GM19099 (cell line): ENCODE data around the gene DIRAS1.

Experiments
- POLR2A ChIP-seq: IDR thresholded peaks from 3 replicates; pipeline ENCODE4 v1.6.1; 2011; ENCODE audit warnings: low read depth; ENCODE audit not compliant: insufficient read length; ENCODE audit errors: extremely low read depth

The DIRAS1 gene

DNA sequence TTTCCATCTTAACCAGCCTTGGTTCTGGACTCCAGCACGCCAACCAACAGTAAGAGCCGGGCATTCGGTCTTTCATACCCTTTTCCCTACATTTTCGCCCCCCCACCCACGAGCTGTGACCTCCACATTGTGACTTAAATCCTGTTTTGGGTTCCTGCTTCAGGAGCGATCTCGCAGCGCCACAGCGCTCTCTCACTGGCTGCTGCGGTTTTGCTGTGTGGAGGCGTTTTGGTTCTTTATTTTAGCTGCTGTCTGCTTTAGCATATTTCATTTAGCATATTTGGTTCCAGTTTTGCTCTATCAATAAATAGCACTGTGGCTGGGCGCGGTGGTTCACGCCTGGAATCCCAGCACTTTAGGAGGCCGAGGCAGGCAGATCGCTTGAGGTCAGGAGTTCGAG is 38.2 kb upstream of the DIRAS1 start:
- TF ChIP-seq POLR2A: no peak

- TF ChIP-seq POLR2A: no peak
These were observed 37.6 kb upstream of the DIRAS1 start for GRCh38 chr19:2758601-2759313.

GRCh38 chr19:2756921-2757881 is 36.0 kb upstream of the DIRAS1 start:
- TF ChIP-seq POLR2A: no peak

GRCh38 chr19:2756477-2756876 is 35.3 kb upstream of the DIRAS1 start:
- TF ChIP-seq POLR2A: no peak

DNA sequence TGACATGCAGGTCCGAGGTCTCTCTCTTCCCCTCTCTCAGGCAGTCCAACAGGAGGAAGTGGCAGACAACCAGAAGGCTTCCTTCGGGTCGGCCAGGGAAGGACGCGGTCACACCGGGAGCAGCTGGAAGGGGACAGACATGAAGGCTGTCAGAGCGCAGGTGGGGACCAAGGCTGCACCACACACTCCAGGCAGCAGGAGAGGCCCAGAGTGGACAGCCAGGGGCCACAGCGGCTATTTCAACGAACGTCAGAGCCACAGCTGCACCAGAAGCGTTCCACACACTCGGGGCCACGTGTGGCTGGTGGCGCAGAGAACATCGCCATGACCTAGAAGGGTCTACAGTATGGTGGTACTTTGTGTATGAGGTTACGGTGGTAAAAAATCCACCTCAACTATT is 34.6 kb upstream of the DIRAS1 start:
- no peak for TF ChIP-seq POLR2A

- no peak for TF ChIP-seq POLR2A
These were observed 34.2 kb upstream of the DIRAS1 start for GRCh38 chr19:2755448-2755705.

GRCh38 chr19:2754659-2755447 is 33.7 kb upstream of the DIRAS1 start:
- no peak for TF ChIP-seq POLR2A

DNA sequence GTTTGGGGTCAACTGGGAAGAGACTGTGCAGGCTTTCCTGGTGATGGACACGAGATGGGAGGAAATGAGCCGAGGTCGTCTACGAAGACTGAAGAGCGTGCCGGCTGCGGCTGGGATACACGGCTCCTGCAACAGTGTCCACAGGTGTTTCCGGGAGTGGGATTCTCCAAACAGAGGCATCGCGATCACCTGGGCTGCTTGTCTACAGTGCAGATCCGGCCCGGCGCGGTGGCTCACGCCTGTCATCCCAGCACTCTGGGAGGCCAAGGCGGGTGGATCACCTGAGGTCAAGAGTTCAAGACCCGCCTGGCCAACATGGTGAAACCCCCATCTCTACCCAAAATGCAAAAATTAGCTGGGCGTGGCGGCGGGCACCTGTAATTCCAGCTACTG is 30.3 kb upstream of the DIRAS1 start:
- TF ChIP-seq POLR2A: no peak

DNA sequence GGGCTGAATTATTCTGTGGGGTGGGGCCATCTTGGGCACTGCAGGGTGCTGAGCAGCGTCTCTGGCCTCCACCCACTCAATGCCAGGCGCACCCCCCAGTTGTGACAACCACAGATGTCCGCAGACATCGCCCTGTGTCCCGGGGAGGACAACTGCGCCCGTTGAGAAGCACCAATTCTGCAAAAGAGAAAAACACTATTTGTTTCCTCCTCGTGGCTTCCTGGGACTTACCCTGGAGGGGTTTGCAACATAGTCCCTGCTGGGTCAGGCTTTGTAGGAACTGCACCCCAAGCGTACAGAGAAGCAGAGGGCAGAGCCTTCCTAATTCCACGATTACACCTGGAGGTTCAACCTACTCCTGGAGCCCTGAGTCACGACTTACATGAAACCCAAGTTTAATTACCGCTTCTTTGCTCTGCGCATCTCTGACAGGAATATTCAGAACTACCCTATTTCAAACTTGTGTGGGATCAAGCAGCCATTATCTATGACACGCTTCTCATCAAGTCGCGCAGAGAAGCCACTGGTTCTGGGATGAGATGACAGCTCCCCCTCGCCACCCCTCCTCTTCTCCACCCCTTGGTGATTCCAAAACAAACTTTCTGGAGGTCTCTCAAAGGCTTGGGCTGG is 29.8 kb upstream of the DIRAS1 start:
- no peak for TF ChIP-seq POLR2A

DNA sequence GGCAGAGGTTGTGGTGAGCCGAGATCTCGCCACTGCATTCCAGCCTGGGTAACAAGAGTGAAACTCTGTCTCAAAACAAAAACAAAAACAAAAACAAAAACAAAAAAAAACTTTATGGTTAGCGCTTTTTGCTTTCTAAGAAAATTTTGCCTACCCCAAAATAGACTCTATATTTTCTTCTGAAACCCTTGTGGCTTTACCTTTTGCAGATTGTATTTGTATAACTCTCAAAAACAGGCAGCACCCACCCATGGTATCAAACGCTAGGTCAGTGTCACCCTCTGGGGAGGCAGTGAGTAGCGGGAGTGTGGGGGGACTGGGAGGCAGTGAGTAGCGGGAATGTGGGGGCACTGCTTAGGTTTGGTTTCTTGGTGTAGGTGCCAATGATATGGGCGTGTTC is 26.2 kb upstream of the DIRAS1 start:
- TF ChIP-seq POLR2A: no peak

DNA sequence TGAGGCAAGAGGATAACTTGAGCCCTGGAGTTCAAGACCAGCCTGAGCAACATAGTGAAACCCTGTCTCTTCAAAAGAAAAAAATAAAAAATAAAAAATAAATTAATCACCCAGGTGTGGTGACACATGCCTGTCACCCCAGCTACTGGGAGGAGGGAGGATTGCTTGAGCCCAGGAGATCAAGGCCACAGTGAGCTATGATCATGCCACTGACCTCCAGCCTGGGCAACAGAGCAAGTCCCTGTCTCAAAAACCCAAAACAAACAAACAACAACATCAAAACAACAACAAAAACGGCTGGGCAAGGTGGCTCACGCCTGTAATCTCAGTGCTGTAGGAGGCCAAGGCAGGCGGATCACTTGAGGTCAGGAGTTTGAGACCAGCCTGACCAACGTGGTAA is 22.9 kb upstream of the DIRAS1 start:
- no peak for TF ChIP-seq POLR2A

DNA sequence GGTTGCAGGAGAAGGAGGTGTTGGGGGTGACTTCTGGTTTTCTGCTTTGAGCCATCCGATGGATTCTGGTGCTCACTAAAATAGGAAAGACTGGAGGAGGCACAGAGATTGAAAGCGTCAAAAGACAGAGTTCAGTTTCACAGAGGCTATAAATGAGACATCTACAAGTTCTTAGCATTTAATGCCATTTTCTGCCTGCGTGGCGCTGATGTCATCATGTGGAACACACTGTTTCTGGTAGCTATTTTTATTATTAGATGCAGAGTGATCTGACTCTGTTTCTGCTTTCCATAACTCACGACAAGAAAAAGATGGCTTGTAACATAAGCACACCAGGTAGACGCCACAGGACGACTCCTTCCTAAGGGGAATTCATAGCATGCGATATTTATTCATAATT is 21.9 kb upstream of the DIRAS1 start:
- TF ChIP-seq POLR2A: no peak

- no peak for TF ChIP-seq POLR2A
These were observed 19.1 kb upstream of the DIRAS1 start for GRCh38 chr19:2740314-2740656.

DNA sequence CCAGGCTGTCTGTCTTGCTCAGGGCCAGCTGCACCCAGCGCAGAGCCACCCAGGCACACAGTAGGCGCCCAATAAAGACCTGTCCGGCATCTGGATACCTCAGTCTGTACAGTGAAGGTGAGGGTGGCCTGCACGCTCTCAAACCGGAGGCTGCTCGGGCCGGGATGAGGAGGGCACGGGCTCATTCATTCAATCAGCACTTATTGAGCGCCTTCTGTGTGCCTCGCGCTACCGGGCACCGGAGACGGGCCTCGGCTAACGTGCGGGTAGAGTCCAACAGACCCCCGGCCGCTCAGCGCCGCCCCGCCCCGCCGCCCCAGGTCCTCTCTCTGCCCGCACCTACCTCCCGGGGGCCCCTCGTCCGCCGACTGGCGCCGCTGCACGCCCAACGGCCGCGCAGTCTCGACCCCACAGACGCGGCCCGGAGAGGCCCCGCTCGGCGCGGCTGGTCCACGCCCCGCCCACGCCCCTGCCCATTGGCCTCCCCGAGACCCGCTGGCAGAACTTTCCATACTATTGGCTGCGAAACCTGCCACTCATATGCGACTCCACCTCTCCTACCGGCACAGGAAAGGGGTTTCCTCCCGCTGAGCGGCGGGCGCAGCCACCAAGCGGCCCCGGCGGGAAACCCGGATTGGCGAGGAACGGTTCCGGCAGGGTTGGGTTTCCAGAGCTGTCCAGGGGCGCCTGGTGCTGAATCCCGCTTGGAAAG is 18.6 kb upstream of the DIRAS1 start, which contains the start of gene SLC39A3:
Gene SLC39A3, minus strand, starts transcription at position 416 of the 712 bp plus-strand sequence. CDS start 2,760 bp downstream, outside the sequence.
- TF ChIP-seq POLR2A: peak; percentile 66
